DOHH2 (cell line): ENCODE results near the gene RGR.

Experiments used
- EZH2phosphoT487 ChIP-seq: fragments of 200-600 bp; sonication (generic); IDR thresholded peaks from 2 replicates; pipeline ENCODE4 v1.6.1; 2017; ENCODE audit warnings: borderline replicate concordance, mild to moderate bottlenecking, antibody characterized with exemption, low read length, moderate library complexity, mixed read lengths
- TF ChIP-seq, protein P1 (sequence below): fragments of 200-600 bp; sonication (generic); IDR thresholded peaks from one replicate; pipeline ENCODE4 v1.5.1; 2014; ENCODE audit warnings: antibody characterized with exemption, mild to moderate bottlenecking, low read depth, low read length; ENCODE audit not compliant: poor library complexity, severe bottlenecking

DNA sequence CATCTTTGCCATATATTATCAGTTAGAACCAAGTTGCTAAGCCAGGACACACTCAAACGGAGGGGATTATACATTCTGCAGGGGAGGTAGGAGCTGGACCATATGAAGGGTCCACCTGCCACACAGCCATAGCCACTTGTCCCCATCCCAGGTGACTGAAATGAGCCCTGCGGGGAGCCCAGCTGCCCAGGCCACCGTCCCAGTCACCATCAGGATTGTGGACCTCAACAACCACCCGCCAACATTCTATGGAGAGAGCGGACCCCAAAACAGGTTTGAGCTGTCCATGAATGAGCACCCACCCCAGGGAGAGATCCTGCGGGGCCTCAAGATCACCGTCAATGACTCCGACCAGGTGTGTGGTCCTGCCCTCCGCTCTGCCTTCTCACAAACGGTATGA lies 36.8 kb upstream of the RGR start:
- TF ChIP-seq, protein P1, sequence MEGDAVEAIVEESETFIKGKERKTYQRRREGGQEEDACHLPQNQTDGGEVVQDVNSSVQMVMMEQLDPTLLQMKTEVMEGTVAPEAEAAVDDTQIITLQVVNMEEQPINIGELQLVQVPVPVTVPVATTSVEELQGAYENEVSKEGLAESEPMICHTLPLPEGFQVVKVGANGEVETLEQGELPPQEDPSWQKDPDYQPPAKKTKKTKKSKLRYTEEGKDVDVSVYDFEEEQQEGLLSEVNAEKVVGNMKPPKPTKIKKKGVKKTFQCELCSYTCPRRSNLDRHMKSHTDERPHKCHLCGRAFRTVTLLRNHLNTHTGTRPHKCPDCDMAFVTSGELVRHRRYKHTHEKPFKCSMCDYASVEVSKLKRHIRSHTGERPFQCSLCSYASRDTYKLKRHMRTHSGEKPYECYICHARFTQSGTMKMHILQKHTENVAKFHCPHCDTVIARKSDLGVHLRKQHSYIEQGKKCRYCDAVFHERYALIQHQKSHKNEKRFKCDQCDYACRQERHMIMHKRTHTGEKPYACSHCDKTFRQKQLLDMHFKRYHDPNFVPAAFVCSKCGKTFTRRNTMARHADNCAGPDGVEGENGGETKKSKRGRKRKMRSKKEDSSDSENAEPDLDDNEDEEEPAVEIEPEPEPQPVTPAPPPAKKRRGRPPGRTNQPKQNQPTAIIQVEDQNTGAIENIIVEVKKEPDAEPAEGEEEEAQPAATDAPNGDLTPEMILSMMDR, result no peak
- TF ChIP-seq EZH2phosphoT487, result no peak
